K562 (cell line): ENCODE results near the gene WWOX. TPM values are rescaled to one million over a fixed set of nuclear protein-coding genes. Genes with fewer than 3 reads are reported as not detected.

Source experiments
- ATAC-seq: fragments of 200-7000 bp; cut with Tn5 transposase; 3 replicates; pipeline ENCODE4 v1.9.1; 2020; ENCODE audit warnings: moderate library complexity
- BruUV-seq: library from RNA; stranded (reverse); fragments of 400-500 nt; replicated peaks from 2 replicates; lab custom pipeline; 2021; lab: Mats Ljungman, UMichigan
- CTCF ChIA-PET: fragments of 300-600 bp; formaldehyde crosslinking; extraction: SDS; loops from one replicate; lab custom pipeline; 2021; ENCODE audit warnings: low intra/inter-chr PET ratio; lab: Yijun Ruan, JAX
- POLR2A ChIA-PET: fragments of 300-600, 350-650 bp; sonication (Branson Sonifier 250); formaldehyde crosslinking; extraction: SDS; loops from one replicate; lab custom pipeline; 2021; ENCODE audit warnings: antibody characterized with exemption, inconsistent platforms; lab: Yijun Ruan, JAX
- DNase-seq, 4 experiments: peaks; one replicate each; pipeline versions ENCODE4 v3.0.0 to v3.0.0-alpha.2; 2011 to 2018; ENCODE audit warnings: low spot score in 3 of 4, mixed read lengths in 3 of 4; ENCODE audit errors: extremely low read depth in 1 of 4
- FAIRE-seq: peaks from 2 replicates; lab custom pipeline; 2011; peaks lifted over from hg19 to GRCh38; lab: Jason Lieb, UNC
- H2AFZ ChIP-seq: 2 replicates; pipeline ENCODE4 v1.6.0; 2011; ENCODE audit warnings: low read depth, low read length, control low read depth, inconsistent platforms
- H3K27ac ChIP-seq: fragments of 200-600 bp; 3 replicates; pipeline ENCODE4 v1.8.0; 2011; ENCODE audit warnings: low read depth, mild to moderate bottlenecking, control low read depth, inconsistent platforms, low read length, moderate library complexity, mixed read lengths; ENCODE audit errors: extremely low read depth
- H3K27me3 ChIP-seq, 2 experiments: fragments of 300-600 bp in 1 of 2; 2 replicates in 1 of 2; 3 replicates in 1 of 2; pipeline versions ENCODE4 v1.6.0 to v1.8.0; 2011; ENCODE audit warnings: inconsistent platforms in 2 of 2, low read length in 2 of 2, mild to moderate bottlenecking in 1 of 2, mixed read lengths in 1 of 2, moderate library complexity in 1 of 2; ENCODE audit not compliant: control insufficient read depth in 2 of 2, insufficient read depth in 2 of 2
- H3K36me3 ChIP-seq: fragments of 300-600 bp; 3 replicates; pipeline ENCODE4 v1.8.0; 2011; ENCODE audit warnings: mild to moderate bottlenecking, low read length, inconsistent platforms; ENCODE audit not compliant: control insufficient read depth, insufficient read depth
- H3K4me1 ChIP-seq, 2 experiments: fragments of 200-600 bp in 1 of 2; replicated peaks in 1 of 2; 2 replicates in 1 of 2; 3 replicates in 1 of 2; pipeline versions ENCODE4 v1.5.1 to v1.8.0; 2011; ENCODE audit warnings: inconsistent platforms in 2 of 2, low read length in 2 of 2, mild to moderate bottlenecking in 1 of 2, mixed read lengths in 1 of 2, moderate library complexity in 1 of 2; ENCODE audit not compliant: control insufficient read depth in 2 of 2, insufficient read depth in 2 of 2
- H3K4me2 ChIP-seq: 2 replicates; pipeline ENCODE4 v1.6.1; 2011; ENCODE audit warnings: low read length, control low read depth, inconsistent platforms, mixed read lengths; ENCODE audit not compliant: insufficient read depth
- H3K4me3 ChIP-seq: fragments of 200-600 bp; sonication (generic), shearing (Covaris generic); 2 replicates; pipeline ENCODE4 v1.5.1; 2016; ENCODE audit warnings: control low read depth, inconsistent platforms
- H3K79me2 ChIP-seq: fragments of 200-600 bp; 3 replicates; pipeline ENCODE4 v1.8.0; 2011; ENCODE audit warnings: low read length, inconsistent platforms; ENCODE audit not compliant: control insufficient read depth, insufficient read depth
- H3K9ac ChIP-seq, 2 experiments: 2 replicates each; pipeline versions ENCODE4 v1.6.0 to v1.6.1; 2011; ENCODE audit warnings: low read depth in 2 of 2, low read length in 2 of 2, control low read depth in 1 of 2, inconsistent platforms in 1 of 2, mild to moderate bottlenecking in 1 of 2, mixed read lengths in 1 of 2; ENCODE audit not compliant: insufficient read depth in 1 of 2
- H3K9me1 ChIP-seq: one replicate; pipeline ENCODE4 v1.6.0; 2011; ENCODE audit warnings: inconsistent platforms, mild to moderate bottlenecking, low read length, moderate library complexity; ENCODE audit not compliant: control insufficient read depth, insufficient read depth
- H3K9me3 ChIP-seq: replicated peaks from 2 replicates; pipeline ENCODE4 v1.5.1; 2011; ENCODE audit warnings: low read depth, low read length, inconsistent platforms; ENCODE audit not compliant: control insufficient read depth, insufficient read depth
- H4K20me1 ChIP-seq: replicated peaks from 2 replicates; pipeline ENCODE4 v1.6.1; 2011; ENCODE audit warnings: low read length, inconsistent platforms, mixed read lengths; ENCODE audit not compliant: control insufficient read depth, insufficient read depth
- ARID4B ChIP-seq: sonication (generic); formaldehyde crosslinking; IDR thresholded peaks from 2 replicates; pipeline ENCODE4 v1.8.0; 2022; ENCODE audit warnings: mild to moderate bottlenecking, missing genetic modification reagents
- BRD4 ChIP-seq: fragments of 200-600 bp; sonication (generic); IDR thresholded peaks from 2 replicates; pipeline ENCODE4 v1.6.1; 2017; ENCODE audit warnings: inconsistent platforms
- CBX3 ChIP-seq, 2 experiments: IDR thresholded peaks; 1 replicate in 1 of 2; 2 replicates in 1 of 2; pipeline ENCODE4 v1.6.1; 2012; ENCODE audit warnings: inconsistent platforms in 2 of 2, low read length in 2 of 2, borderline replicate concordance in 1 of 2, control low read depth in 1 of 2
- FOXA3 ChIP-seq, 2 experiments: fragments of 450-650 bp in 1 of 2; sonication (generic) in 1 of 2; formaldehyde crosslinking; IDR thresholded peaks in 1 of 2; conservative IDR thresholded peaks in 1 of 2; 2 replicates each; pipeline versions ENCODE4 v1.4.0 to v1.8.0; 2020 to 2022; ENCODE audit warnings: mild to moderate bottlenecking in 2 of 2, missing genetic modification reagents in 1 of 2
- HCFC1 ChIP-seq: IDR thresholded peaks from 2 replicates; pipeline ENCODE4 v1.6.1; 2012; ENCODE audit warnings: low read depth, low read length, improper control_type of control experiment
- KDM5B ChIP-seq: fragments of 200-600 bp; sonication (generic); IDR thresholded peaks from 2 replicates; pipeline ENCODE4 v1.6.1; 2012; ENCODE audit warnings: low read depth, mild to moderate bottlenecking, moderate library complexity, low read length, control low read depth, inconsistent platforms; ENCODE audit not compliant: insufficient replicate concordance
- MBD2 ChIP-seq: sonication (generic); IDR thresholded peaks from 2 replicates; pipeline ENCODE4 v1.6.1; 2016; ENCODE audit warnings: low read depth, borderline replicate concordance
- NR2C2 ChIP-seq, 2 experiments: fragments of 200-800 bp in 1 of 2; sonication (Bioruptor generic) in 1 of 2; sonication (generic) in 1 of 2; formaldehyde crosslinking in 1 of 2; IDR thresholded peaks; 2 replicates each; pipeline versions ENCODE4 v1.6.1 to v1.8.0; 2016 to 2022; ENCODE audit warnings: mild to moderate bottlenecking in 1 of 2, missing compliant biosample characterization in 1 of 2, missing genetic modification characterization in 1 of 2, missing genetic modification reagents in 1 of 2
- PHB ChIP-seq: fragments of 250-450 bp; sonication (Bioruptor Pico); IDR thresholded peaks from 2 replicates; pipeline ENCODE4 v1.5.0; 2021
- SAFB2 ChIP-seq: fragments of 200-400 bp; formaldehyde crosslinking; IDR thresholded peaks from 2 replicates; pipeline ENCODE4 v1.6.1; 2018; ENCODE audit warnings: borderline replicate concordance, low read length, low read depth, moderate library complexity; ENCODE audit not compliant: severe bottlenecking
- SIRT6 ChIP-seq: IDR thresholded peaks from one replicate; pipeline ENCODE4 v1.6.1; 2012; ENCODE audit warnings: low read depth, mild to moderate bottlenecking, control low read depth, inconsistent platforms, low read length, moderate library complexity
- TARDBP ChIP-seq: fragments of 450-650 bp; IDR thresholded peaks from 2 replicates; pipeline ENCODE4 v1.6.1; 2016
- YBX1 ChIP-seq: fragments of 450-650 bp; IDR thresholded peaks from 2 replicates; pipeline ENCODE4 v1.7.1; 2016; ENCODE audit warnings: mild to moderate bottlenecking
- ZNF431 ChIP-seq: sonication (generic); formaldehyde crosslinking; IDR thresholded peaks from 2 replicates; pipeline ENCODE4 v1.8.0; 2022; ENCODE audit warnings: mild to moderate bottlenecking, missing genetic modification reagents
- WGBS: fragments of 100-300 bp; shearing (Covaris generic); methylation state at CpG from one replicate; pipeline ENCODE4 v1.1.6; 2016; ENCODE audit warnings: low coverage, mixed read lengths; ENCODE audit not compliant: insufficient coverage; ENCODE audit errors: missing lambda C conversion rate; 5-methylcytosine and 5-hydroxymethylcytosine counted together
- in situ Hi-C: fragments of 300-500 bp; cut with MboI; formaldehyde crosslinking; loops from 4 replicates; pipeline ENCODE4 v1.15.0; 2018; ENCODE audit warnings: inconsistent platforms, mixed read lengths
- intact Hi-C: fragments of 100-400 bp; cut with micrococcal nuclease; formaldehyde crosslinking; loops from 2 replicates; pipeline ENCODE4 v1.14.2; 2022
- polyA plus RNA-seq, 8 experiments: library from polyadenylated mRNA; depleted of rRNA in 4 of 8; stranded (reverse) in 5 of 8; unstranded in 3 of 8; fragments of >200 nt; fragmentation: Nextera tagmentation in 2 of 8; fragmentation: Illumina TruSeq in 1 of 8; extraction: Ambion mirVana in 2 of 8; extraction: Trizol in 1 of 8; gene quantifications; 2 replicates each; pipeline versions ENCODE4 v1.2.1 to v1.2.3, GENCODE V29; 2011 to 2014; ENCODE audit warnings: inconsistent platforms in 1 of 8, missing spikeins in 1 of 8
- total RNA-seq, 7 experiments: library from RNA; depleted of rRNA in 6 of 7; stranded (reverse); fragments of >200 nt in 6 of 7; fragmentation: Illumina TruSeq in 2 of 7; extraction: Trizol in 2 of 7; gene quantifications; 2 replicates each; pipeline versions ENCODE4 v1.2.1 to v1.2.3, GENCODE V29; 2011 to 2021; ENCODE audit warnings: low replicate concordance in 1 of 7
- TF ChIP-seq, protein P1 (sequence below): fragments of 250-450 bp; sonication (Bioruptor Pico); IDR thresholded peaks from 2 replicates; pipeline ENCODE4 v1.5.0; 2021; ENCODE audit warnings: mild to moderate bottlenecking, borderline replicate concordance

The WWOX gene
- total and polyA plus RNA-seq, 9 of the 15 experiments (the other 6 are each of a cell fraction or from before 2014, with no cell fraction given), result 1.6 to 22.7 (median 8.1) TPM

- no peak for TF ChIP-seq SAFB2
- no peak for TF ChIP-seq FOXA3 (CRISPR knock-in tag; conservative IDR thresholded peaks at IDR 0.05 in 1 of 2, IDR thresholded peaks at IDR 0.05 in 1 of 2)
- no peak for TF ChIP-seq TARDBP
- TF ChIP-seq NR2C2 (CRISPR knock-in tag; IDR thresholded peaks at IDR 0.05), result no peak
- no peak for TF ChIP-seq NR2C2 (tag; IDR thresholded peaks at IDR 0.05)
Observed at GRCh38 chr16:78633551-78633950, 534.1 kb downstream of the WWOX start (continued).

DNA sequence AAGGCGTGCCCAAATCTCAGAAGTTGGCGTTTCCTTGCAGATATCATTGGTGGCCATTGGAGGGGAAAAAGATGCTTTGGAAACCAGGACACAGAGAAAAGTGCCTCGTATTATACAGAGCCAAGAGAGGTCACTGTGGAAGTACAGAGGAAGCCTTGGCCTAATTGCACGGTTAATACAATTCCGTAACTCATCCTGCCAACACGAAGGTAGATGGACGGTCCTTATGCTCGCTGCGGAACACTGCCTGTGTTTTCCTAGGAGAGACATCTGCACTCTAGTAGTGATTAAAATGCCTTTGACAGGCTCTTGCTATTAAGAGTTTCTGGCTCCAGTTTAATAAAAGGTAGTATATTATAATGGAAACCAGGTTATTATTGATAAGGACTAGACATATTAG is 536.4 kb downstream of the WWOX start:
- H3K27ac ChIP-seq, result no peak overlapping the region
- WGBS, result under 1% methylated on average over 9 of the region's 9 CpGs
- H3K4me2 ChIP-seq, result no peak overlapping the region
- no peaks in the 10 kb centered on the region for H3K79me2 ChIP-seq
- ChIA-PET POLR2A (no interaction called here), CTCF (no interaction called here)
- ATAC-seq (no peak), FAIRE-seq (no peak), DNase-seq (no peak)
- no peaks in the 10 kb centered on the region for H3K4me1 ChIP-seq
- intact Hi-C loops (no loop called here), in situ Hi-C loops (no loop called here)
- no peak overlapping the region for H3K4me3 ChIP-seq
- H4K20me1 ChIP-seq, result no peaks in the 10 kb centered on the region; the same call in 1 of the 2 replicates
- no TSS peak for BruUV-seq
- H3K9me3 ChIP-seq, result no peaks in the 10 kb centered on the region
- H3K27me3 ChIP-seq, result peaks cover 14 to 39% of the 10 kb centered on the region in 2 experiments; a peak in 4 of 5 replicates
- no peak overlapping the region for H3K9ac ChIP-seq
- no peaks in the 10 kb centered on the region for H3K9me1 ChIP-seq
- no peak overlapping the region for H2AFZ ChIP-seq
- H3K36me3 ChIP-seq, result no peaks in the 10 kb centered on the region
- TF ChIP-seq, protein P1, sequence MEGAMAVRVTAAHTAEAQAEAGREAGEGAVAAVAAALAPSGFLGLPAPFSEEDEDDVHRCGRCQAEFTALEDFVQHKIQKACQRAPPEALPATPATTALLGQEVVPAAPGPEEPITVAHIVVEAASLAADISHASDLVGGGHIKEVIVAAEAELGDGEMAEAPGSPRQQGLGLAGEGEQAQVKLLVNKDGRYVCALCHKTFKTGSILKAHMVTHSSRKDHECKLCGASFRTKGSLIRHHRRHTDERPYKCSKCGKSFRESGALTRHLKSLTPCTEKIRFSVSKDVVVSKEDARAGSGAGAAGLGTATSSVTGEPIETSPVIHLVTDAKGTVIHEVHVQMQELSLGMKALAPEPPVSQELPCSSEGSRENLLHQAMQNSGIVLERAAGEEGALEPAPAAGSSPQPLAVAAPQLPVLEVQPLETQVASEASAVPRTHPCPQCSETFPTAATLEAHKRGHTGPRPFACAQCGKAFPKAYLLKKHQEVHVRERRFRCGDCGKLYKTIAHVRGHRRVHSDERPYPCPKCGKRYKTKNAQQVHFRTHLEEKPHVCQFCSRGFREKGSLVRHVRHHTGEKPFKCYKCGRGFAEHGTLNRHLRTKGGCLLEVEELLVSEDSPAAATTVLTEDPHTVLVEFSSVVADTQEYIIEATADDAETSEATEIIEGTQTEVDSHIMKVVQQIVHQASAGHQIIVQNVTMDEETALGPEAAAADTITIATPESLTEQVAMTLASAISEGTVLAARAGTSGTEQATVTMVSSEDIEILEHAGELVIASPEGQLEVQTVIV, result no peak
- TF ChIP-seq BRD4 (no peak), HCFC1 (no peak), SIRT6 (no peak), PHB (CRISPR knock-in tag) (no peak), CBX3 (IDR thresholded peaks at IDR 0.05; ENCODE audit: borderline replicate concordance in 1 of 2, low read length in 2 of 2) (no peak), YBX1 (no peak), KDM5B (no peak), MBD2 (no peak), ZNF431 (no peak), ARID4B (no peak)
